HG03558 (cell line): ENCODE data around the gene NUBPL.
"Not testable (repeated sequence)": the region's sequence is repeated elsewhere in the genome, so short reads cannot be mapped to it uniquely, and the experiment has no call there.

Experiments used
- ATAC-seq: cut with Tn5 transposase; IDR thresholded peaks from one replicate; pipeline ENCODE4 v1.9.1; 2021; ENCODE audit warnings: moderate number of reproducible peaks; ENCODE audit not compliant: unreplicated experiment; ENCODE audit errors: extremely low read depth

The NUBPL gene

GRCh38 chr14:31660728-31661127, 99.5 kb downstream of the NUBPL start:
- ATAC-seq = no peak

GRCh38 chr14:31668348-31668747, 107.1 kb downstream of the NUBPL start:
- no peak for ATAC-seq

GRCh38 chr14:31672709-31673108, 111.5 kb downstream of the NUBPL start:
- no peak for ATAC-seq

GRCh38 chr14:31677052-31677451, 115.8 kb downstream of the NUBPL start:
- ATAC-seq = no peak

GRCh38 chr14:31677630-31678029, 116.4 kb downstream of the NUBPL start:
- ATAC-seq = no peak

- no peak for ATAC-seq
Observed at GRCh38 chr14:31678421-31679249, 117.4 kb downstream of the NUBPL start.

GRCh38 chr14:31682768-31683167, 121.6 kb downstream of the NUBPL start:
- no peak for ATAC-seq

GRCh38 chr14:31687726-31688125, 126.5 kb downstream of the NUBPL start:
- no peak for ATAC-seq

- ATAC-seq = no peak
Observed at GRCh38 chr14:31690056-31690455, 128.9 kb downstream of the NUBPL start.

GRCh38 chr14:31692376-31692781, 131.2 kb downstream of the NUBPL start:
- no peak for ATAC-seq

GRCh38 chr14:31696378-31696777, 135.2 kb downstream of the NUBPL start:
- ATAC-seq = no peak

GRCh38 chr14:31699809-31700208, 138.6 kb downstream of the NUBPL start:
- ATAC-seq = no peak

GRCh38 chr14:31700282-31701074, 139.3 kb downstream of the NUBPL start:
- ATAC-seq = no peak

GRCh38 chr14:31702130-31702529, 140.9 kb downstream of the NUBPL start:
- no peak for ATAC-seq

GRCh38 chr14:31703056-31703455, 141.9 kb downstream of the NUBPL start:
- no peak for ATAC-seq

- ATAC-seq = no peak
Observed at GRCh38 chr14:31705731-31706130, 144.5 kb downstream of the NUBPL start.

- not testable (repeated sequence) for ATAC-seq
Observed at GRCh38 chr14:31708661-31709060, 147.5 kb downstream of the NUBPL start.

- ATAC-seq = no peak
Observed at GRCh38 chr14:31712244-31713127, 151.3 kb downstream of the NUBPL start.

- no peak for ATAC-seq
Observed at GRCh38 chr14:31716208-31716607, 155.0 kb downstream of the NUBPL start.

- no peak for ATAC-seq
Observed at GRCh38 chr14:31717294-31718085, 156.3 kb downstream of the NUBPL start.
